Measurements from ENCODE around the gene TRPC3.

Gene TRPC3

DNA sequence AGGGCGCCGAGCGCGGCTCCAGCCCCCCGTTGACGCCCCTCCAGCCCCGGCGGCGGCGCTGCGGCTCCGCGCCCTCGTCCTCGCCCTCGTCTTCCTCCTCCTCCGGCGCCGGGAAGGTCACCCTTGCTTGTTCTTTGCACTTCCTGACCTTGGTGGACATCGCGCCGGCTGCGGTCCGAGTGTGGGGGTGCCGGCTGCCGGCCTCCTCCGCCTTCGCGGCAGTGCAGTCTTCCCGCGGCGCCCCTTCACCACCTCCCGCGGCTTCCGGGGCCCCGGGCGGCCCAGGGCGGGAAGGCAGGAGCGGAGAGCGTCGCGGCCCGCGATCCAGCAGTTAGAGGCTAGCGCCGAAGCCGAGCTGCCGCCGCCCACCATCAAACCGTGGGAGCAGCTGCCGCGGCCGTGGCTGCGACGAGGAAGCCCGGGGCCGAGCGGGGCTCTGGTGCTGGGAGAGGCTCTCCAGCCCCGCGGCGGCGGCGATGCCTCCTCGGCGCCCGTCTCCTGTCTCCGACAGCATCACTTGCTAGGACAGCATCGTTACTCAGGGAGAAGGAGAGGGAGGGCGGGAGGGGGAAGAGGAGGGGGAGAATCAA lies at the start of gene TRPC3:
TRPC3 (minus strand) TSS at position 540 of the 590 bp plus-strand sequence; CDS start at position 160, 380 bp downstream.
- no peak for DNase-seq

DNA sequence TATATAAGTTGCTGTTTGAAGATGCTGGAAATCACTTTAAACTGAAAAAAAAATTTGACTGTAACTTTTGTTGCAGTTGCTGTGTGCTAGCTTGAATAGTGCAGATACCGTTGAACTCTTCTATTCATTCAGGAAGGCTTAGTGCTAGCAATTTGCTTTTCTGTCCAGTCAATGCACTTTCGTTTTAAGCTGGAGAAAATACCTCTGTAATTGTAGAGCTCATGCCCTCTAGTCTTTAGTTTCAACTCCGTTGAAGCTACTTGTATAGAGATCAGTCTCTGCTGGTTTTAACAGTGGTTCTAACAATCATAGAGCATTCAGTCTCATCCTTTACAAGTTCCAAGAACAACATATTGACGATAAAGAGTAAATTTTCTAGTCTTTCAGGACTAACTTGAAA lies 49.0 kb upstream of the TRPC3 start:
- no peak for DNase-seq

DNA sequence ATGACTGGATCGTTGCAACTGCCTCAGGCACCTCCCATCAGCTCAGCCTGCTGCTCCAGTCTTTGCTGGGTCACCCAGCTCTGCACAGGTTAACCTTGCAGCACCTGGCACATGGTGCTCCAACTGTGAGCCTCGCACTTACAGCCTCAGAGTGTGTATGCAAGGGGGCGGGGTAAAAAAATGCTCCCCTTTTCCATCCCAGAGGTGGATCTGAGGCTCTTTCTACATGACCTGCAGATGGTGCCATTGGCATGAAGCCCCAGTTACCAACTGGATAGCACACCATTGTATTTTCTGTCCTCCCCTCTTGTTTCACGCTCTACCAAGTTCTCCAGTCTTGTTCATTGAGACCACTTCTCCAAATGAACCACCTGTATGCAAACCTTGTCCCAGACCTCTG lies 46.2 kb upstream of the TRPC3 start:
- DNase-seq, result no peak

DNA sequence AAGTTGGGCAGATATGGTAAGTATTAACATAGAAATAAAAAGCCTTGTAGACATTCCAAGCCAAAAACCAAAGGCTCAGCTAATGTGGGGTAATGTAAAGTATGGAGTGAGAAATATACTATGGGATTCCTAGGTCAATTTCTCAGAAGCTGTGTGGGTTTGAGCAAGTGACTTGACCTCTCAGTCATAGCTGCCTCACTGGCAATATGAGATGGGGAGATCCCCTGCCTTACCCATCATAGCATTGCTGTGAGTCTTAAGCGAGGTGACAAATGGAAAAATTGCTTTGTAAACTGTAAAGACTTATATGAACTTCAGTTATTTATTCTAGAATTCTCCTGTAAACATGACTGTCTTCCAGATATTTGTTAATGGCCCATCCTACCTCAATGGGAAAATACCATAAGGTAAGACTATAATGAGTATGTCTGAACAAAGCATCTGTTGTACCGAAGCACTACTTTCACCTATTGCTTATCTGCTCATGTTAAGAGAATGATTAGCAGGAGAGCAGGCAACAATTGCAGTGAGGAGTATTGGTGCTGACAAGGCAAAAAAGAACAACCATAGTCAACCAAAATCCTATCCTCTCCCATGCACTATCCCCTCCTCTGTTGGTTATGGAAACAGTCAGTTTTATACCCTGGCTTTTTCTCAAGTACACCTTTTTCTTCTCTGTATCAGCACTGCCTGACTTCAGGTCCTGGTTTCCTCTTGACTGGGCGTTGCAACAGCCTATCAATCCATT lies 44.1 kb upstream of the TRPC3 start:
- DNase-seq, result no peak

DNA sequence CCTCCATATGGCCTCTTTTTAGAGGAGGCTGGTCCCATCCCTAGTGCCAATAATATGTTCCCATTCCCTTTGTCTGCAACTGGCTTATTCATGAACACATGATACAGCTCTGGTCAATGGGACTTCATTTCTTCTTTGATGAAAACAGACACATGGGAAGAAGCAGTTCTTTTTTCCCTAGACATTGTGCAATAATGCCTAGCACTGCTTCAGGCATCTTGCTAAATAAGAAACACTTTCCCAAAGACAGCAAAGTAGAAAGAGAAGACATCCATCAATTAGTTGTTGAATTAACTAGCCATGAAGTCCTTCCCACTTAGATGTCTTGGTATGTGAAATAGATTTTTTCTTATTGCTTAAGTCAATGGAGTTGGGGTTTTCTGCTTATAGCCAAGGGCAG lies 40.1 kb upstream of the TRPC3 start:
- no peak for DNase-seq

DNA sequence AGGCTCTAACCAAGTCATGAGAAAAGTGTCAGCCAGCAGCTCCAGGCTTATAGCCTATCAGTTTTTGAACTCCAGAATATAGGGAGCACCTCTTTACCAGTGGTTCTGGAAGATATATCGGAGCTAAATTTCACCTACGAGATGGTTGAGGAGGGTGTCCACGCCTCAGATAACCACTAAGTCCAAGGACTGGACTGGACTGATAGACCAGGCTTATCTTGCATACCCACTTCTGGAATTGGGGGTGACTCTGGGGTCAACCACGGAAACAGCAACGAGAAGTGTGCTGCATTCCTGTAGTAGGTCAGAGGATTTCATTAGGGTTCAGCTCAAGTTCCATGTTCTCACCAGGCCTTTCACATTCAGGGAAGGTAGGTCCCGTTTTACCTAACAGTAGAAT lies 38.6 kb upstream of the TRPC3 start:
- no peak for DNase-seq

DNA sequence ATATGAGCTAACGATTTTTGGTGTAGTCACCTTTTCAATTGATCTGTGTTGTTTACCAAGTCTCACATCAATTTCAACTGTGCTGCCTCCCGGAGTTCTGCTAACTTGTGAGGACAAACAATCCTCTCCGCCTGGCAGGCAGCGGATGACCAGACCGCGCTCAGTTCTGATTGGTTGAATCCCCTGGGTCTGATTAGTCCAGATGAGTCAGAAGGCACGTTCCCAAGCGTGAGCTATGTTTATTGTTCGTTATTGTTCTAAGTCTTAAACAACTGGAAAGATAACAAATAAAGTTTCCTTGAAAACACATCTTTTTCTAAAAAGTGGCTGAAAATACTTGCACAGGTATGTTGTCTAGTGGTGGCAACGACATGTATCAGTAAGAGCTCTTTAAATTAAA lies 37.9 kb upstream of the TRPC3 start:
- DNase-seq, result no peak

DNA sequence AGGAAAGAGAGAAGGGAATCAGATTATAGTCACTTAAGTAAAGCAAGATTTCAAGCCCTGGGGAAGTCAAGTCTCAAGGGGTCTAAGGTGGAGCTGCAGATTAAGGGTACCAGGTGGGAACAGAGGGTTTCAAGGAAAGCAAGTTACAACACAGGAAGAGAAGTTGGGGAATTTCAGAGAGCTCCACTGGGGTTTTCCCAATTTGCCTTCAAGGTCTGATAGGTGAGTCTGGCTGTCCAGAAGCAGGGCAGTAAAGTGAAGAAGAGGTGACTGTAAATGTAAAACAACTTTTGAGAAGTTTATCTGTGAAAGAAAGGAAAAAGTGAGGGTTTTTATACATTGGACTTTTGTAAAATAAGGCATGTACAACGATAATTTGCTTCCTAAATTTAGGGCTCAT lies 37.1 kb upstream of the TRPC3 start:
- DNase-seq, result no peak

DNA sequence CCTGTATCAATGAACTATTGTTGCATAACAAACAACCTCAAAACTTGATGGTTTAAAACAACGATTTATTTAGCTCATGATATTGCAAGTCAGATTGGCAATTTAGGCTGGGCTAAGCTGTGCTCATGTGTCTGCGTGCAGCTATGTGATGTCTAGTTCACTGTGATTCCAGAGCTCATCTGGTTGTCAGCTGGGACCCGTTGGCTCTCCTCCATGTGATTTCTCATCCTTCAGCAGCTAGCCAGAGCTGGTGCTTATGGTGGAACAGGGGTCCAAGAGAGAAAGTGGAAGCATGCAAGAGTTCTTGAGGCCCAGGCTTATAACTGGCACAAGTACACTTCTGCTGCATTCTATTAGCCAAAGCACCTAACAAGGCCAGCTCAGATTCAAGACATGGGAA lies 28.8 kb upstream of the TRPC3 start:
- DNase-seq, result no peak

DNA sequence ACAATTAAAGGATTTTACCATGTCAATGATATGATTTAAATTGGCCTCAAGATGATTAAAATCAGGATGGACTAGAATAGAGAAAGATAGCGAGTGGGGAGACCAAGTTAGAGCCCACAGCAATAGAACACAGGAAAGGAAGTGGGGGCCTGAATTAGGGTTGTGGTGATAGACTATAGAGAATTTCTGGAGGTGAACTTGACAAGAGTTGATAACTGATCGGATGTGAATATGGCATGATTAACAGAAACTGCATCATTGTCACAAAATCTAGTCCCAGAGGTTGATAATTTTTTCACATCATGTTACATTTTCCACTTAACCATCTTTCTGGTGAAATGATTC lies 26.3 kb upstream of the TRPC3 start:
- no peak for DNase-seq

DNA sequence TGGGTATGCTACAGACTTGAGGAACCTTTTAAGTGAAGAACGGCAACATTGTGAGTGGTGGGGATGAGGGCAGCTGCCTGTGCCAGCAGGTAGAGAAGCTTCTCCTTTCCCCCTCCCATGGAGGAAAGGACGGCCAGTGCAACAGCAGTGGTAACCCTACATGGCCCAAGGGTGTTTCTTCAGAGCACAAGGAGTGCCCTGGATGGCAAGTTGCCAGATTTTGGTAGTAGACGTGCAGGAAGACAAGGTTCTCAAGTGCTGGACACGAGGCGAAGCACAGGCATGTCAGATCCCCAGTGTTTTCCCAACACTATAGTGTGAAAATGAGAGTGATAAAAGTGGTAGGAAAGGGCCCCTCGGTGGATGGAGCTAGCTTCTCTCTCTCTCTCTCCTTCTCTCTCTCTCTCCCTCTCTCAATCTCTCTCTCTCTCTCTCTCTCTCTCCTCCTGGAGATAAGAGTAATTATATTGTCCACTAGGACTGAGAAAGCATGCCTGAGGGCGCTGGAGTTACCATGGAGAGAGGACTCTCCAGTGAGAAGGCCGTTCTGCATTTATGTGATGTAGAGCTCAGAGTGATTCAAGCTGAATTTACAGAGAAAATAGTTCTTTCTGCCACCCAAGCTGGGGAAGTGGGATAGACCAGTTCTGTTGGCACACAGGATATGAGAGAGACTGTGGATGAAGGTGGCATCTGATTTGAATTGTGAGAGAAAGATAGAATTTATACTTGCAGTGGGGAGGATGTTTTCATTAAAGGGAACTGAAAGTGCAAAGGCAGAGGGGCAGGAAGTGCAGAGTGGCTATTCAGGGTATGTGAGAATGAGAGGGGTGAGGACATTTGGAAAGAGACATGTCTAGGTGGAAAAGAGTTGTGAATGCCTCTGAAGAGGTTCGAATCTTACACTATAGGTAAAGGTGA lies 25.7 kb upstream of the TRPC3 start:
- no peak for DNase-seq

DNA sequence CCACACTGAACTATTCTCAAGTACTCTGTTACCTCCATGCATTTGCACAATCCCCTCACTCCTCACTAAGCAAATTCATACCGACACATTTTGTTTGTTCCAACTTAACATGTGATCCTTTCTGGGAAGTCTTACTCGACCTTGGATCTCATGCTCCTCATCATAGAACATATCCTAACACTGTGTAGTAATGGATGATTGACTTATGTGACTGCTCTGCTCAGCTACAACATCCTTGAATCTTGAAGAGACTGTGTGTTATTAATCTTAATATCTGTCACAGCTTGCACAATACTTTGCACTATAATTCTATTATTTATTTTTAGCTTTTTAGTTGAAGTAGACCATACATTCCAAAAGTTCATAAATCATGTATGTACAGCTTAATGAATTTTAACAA lies 23.9 kb upstream of the TRPC3 start:
- no peak for DNase-seq

DNA sequence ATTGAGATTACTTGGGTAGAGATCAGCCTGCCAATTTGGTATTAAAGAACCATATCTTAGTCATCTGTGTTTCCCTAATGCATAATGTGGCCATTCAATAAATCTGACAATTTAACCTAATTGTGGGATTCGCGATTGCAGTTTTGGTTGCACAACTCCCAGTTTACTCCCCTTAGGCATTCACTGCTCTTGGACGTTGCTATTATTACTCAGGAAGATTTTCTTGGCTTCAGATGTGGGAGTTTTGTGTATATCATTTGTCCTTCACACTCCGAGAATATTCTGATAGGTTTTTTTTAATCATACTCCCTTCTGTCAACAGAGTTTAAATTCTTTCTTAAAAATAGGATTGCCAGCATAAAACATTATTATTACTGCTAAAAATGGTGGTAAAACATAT lies 22.0 kb upstream of the TRPC3 start:
- DNase-seq, result no peak

DNA sequence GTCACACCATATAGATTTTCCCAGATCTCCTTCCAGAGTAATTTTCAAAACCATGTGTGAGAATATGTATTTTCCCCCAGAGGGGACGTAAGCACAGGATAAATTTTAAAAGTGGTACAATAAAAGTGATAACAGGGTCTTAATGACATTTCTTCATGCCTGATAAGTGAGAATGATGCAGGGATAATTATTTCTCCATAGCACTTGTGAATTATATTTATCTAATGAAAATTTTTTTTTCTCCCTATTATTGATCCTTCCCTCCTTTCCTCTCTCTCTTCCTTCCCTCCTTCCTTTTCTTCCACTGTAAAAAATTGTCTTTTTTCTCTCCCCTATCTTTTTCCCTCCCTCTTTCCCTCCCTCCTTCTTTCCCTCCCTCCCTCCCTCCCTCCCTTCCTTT lies 17.0 kb upstream of the TRPC3 start:
- no peak for DNase-seq

DNA sequence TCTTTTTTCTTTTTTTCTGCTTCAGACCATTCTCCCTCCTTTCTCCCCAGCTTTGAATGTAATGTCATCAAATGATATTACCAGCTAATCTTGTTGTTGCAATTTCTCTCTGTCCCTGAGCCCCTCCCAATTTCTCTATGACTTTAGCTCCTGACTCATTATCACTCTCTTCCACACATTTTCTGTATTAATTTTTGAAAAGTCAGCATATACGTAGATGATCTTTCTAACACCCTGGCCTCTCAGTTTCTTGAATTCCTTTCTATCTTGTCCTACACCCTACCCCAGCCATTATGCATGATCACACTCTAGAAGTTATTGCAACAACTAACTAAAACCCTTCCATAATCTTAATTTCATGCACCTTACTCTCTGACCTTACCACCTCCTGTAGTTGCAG lies 13.1 kb upstream of the TRPC3 start:
- no peak for DNase-seq

DNA sequence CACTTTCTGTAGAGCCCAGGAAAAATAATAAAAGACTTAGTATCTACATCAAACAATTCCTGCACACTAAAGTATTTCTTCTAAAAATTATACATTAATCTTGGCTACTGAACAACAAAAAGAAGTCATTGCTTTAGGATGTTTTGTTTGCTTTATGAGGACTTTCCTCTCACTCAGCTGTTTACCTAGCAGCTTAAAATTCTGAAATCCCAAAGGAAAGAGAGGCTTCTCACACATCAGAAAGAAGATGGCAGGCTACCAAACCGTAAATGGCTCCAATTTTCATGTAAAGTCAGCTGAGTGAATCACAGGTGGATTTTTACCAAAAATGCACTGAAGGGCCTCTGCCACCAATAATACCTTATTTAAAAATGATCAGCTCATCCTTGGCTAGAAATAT lies 9.0 kb upstream of the TRPC3 start:
- DNase-seq, result no peak

DNA sequence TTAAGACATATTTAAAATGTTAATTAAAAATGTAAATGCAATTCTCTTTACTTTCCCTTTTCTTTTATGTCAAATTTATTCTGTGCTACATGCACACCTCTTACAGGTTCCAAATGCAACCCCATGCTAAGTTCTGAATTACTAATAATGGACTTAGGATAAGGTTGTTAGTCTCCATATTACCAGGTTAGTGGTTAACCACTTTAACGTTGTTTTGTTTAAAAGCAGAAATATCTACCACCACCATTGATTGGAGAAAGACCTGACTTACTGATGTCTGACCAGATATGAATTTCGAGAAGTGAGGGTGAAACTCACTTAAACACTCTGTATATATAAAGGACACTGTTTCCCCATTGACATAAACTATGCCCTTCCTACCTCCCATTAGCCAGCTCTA lies 6.9 kb upstream of the TRPC3 start:
- no peak for DNase-seq

DNA sequence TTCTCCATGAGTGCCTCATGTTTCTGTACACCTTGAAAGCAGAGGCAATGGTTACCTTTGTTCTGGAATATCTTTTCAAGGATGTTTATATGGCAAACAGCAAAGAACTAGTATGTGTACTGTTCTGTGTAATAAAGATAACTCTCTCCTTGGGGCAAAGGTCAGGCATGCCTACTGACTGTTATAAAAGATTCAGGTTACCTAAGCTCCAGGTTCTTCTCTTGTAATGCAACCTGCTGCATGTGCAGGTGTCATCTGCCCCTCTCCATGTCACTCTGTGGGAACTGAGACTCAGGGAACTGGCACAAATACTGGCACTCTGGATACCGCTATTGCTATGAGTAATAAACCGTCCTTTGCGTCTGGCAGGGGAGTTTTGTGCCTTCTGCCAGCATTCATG lies 5.4 kb upstream of the TRPC3 start:
- DNase-seq, result no peak

DNA sequence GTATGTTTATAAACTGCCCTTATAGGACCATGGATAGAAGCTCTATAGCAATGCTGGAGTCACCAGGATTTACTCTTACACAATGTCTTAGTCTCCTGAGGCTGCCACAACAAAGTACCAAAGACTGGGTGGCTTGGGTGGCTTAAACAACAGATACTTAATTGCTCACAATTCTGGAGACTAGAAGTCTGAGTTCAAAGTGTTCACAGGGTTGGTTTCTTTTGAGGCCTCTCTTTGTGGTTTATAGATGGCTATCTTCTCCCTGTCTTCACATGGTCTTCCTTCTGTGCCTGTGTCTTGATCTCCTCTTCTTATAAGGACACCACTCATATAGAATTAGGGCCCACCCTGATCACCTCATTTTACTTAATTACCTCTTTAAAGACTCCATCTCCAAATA lies 2.0 kb upstream of the TRPC3 start:
- no peak for DNase-seq

DNA sequence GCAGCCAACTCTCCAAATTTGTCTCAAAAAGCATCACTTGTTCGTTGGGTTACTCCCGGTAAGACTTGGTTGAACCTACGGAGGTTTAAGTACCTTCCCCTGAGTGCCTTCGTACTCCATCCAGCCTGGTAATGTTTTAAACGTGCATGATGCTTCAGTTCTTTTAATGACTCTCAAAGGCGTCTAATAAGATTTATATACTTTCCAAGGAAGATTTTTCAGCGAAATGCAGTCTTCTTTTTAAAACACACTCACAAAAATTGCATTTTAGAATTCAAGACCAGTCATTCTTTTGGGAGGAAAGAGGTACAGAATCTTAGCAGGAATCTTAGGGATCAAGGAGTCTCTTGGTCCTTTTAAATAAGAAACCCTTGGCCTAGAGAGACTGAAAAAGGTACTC lies 430 bp upstream of the TRPC3 start:
- no peak for DNase-seq

DNA sequence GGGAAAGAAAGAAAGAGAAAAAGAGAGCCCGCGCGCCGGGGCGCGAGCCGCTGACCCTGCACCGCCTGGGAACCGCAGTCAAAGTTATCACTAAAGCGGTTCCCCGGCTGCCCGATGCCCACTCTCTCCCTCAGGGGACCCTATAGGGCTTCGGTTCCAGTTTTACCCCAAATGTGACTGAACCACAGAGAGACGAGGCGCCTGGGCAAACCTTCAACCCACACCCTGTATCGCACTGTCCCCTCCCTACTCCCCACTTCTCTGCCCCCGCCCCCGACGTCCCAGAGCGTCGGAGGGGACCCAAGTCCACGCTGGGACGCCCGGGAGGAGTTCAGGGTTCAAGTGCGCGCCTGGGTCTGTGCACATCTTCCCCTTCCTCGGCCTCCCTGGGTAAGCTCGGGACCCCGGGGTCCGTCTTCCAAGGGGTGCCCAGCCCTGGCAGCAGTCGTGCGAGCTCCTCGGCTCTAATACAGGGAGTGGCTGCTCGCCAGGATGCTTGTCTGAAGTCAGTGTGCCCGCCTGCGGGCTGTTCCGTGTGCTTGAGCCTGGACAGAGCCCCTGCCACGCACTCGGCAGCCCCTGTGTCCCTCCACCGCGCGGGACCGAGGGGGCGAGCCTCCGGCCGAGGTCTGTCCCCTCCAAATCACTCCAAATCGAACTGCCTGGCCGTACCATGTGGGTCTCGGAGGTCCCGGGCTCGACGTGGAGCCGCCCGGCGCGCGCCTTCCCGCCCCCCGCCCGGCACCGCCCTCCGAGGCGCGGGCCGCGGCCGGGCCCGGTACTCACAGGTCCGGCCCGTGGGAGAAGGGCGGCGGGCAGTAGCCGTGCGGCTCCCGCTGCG lies 960 bp downstream of the TRPC3 start:
- no peak for DNase-seq

DNA sequence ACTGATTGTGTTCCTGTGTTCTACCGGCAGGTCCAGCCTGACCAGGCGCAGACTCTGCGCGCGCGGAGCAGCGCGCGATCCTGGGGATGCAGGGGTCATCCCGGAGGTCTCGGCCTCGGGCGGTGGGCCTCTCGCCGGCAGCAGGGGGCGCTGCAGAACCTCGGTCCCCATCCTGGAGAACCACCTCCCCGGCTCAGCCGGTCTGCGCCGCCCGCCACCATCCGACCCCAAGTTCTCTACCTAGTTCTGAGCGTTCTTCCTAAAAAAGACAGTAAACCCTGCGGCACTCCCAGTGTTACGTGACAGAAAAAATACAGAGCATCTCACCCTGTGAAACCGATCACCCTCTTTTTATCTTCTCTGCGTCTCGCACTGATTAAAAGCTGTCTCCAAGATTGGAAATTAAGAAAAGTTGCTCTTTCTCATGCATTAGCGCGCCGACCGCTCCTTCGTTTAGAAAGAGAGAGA lies 1.6 kb downstream of the TRPC3 start:
- peak; percentile 71 for DNase-seq

DNA sequence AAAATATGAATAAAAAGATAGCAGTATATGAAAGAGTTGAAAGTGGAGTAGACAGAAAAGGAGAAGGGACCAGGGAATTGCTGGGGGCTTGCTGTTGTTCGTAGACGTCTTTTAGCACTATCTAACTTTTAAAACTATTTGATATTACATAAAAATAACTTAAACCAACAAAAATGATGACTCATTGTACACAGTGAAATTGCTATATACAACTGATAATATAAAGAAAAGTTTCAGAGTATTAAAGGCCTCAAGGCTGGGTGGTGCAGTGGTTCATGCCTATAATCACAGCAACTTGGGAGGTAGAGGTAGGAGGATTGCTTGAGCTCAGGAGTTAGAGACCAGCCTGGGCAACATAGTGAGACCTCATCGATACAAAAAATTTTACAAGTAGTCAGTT lies 5.2 kb downstream of the TRPC3 start:
- DNase-seq, result no peak
